Suprapubic skin (tissue), 4 donors: ENCODE results near the gene XRCC6.

Source experiments
- EP300 ChIP-seq: sonication (generic); formaldehyde crosslinking; IDR thresholded peaks from one replicate; pipeline ENCODE4 v1.6.1; 2017; ENCODE audit warnings: antibody characterized with exemption
- POLR2A ChIP-seq, 2 donors: fragments of 450-650 bp; IDR thresholded peaks; one replicate each; pipeline ENCODE4 v1.6.1; 2017; ENCODE audit warnings: antibody characterized with exemption in 2 of 2, mild to moderate bottlenecking in 2 of 2, moderate library complexity in 2 of 2
- POLR2AphosphoS5 ChIP-seq, 3 donors: sonication (generic); formaldehyde crosslinking; IDR thresholded peaks; one replicate each; pipeline ENCODE4 v1.6.1; 2017; ENCODE audit warnings: antibody characterized with exemption in 3 of 3
- TF ChIP-seq, protein P1 (sequence below), 2 donors: fragments of 200-600 bp in 1 of 2; fragments of 450-650 bp in 1 of 2; sonication (generic) in 1 of 2; IDR thresholded peaks; one replicate each; pipeline ENCODE4 v1.5.1; 2016 to 2019; ENCODE audit warnings: antibody characterized with exemption in 2 of 2, mild to moderate bottlenecking in 1 of 2, moderate library complexity in 1 of 2

DNA sequence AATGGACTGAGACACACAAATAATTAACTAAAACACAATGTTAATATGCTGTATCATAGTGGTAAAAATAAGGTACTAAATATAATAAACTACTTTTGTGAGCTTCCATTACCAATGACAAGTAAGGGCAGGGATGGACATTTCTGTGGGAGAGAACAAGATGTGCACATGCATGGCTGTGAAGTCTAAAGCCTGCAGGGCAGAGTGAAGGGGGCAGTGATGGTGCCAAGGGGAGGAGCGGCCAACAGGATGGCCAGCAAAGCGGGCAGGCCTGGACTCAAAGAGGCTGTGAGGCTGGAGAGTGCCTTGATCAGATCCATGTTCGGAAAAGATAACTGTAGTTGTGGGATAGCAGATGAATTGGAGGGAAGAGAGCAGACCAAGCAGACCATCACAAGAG is 12.7 kb upstream of the XRCC6 start:
- no peak for TF ChIP-seq POLR2AphosphoS5 (IDR thresholded peaks at IDR 0.05)
- TF ChIP-seq, protein P1, sequence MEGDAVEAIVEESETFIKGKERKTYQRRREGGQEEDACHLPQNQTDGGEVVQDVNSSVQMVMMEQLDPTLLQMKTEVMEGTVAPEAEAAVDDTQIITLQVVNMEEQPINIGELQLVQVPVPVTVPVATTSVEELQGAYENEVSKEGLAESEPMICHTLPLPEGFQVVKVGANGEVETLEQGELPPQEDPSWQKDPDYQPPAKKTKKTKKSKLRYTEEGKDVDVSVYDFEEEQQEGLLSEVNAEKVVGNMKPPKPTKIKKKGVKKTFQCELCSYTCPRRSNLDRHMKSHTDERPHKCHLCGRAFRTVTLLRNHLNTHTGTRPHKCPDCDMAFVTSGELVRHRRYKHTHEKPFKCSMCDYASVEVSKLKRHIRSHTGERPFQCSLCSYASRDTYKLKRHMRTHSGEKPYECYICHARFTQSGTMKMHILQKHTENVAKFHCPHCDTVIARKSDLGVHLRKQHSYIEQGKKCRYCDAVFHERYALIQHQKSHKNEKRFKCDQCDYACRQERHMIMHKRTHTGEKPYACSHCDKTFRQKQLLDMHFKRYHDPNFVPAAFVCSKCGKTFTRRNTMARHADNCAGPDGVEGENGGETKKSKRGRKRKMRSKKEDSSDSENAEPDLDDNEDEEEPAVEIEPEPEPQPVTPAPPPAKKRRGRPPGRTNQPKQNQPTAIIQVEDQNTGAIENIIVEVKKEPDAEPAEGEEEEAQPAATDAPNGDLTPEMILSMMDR (IDR thresholded peaks at IDR 0.05) = no peak
- TF ChIP-seq EP300 = no peak
- TF ChIP-seq POLR2A (IDR thresholded peaks at IDR 0.05) = no peak
